A673 (cell line): ENCODE results near the gene OR52E2.

Source experiments
- EZH2 ChIP-seq: fragments of 200-600 bp; sonication (generic); IDR thresholded peaks from 2 replicates; pipeline ENCODE4 v1.6.1; 2017; ENCODE audit warnings: borderline replicate concordance, low read depth, mild to moderate bottlenecking, mixed read lengths, antibody characterized with exemption, low read length; ENCODE audit not compliant: poor library complexity, severe bottlenecking
- TF ChIP-seq, protein P1 (sequence below): fragments of 300-800, 200-600 bp; sonication (generic); conservative IDR thresholded peaks from 2 replicates; pipeline ENCODE4 v1.5.1; 2017; ENCODE audit warnings: low read depth, mild to moderate bottlenecking, antibody characterized with exemption, low read length, moderate library complexity, mixed read lengths

DNA sequence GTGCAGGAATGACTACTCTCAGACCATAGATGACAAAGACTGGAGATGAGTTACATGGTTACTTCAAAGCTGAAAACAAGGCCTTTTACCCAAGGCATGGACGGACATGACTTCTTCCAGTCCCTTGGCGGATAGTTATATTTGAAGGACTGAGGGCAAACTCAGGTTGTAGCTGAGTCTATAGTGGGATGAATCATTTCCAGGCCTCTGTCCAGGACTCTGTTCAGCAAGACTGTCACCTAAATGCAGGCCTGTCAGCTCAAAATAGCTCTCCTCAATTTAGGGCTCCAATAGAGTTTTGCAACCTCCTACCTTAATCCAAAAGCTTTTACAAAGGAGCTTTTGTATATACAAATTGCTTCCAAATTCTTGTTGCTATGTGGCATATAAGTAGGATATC, 37.4 kb downstream of the OR52E2 start:
- TF ChIP-seq, protein P1, sequence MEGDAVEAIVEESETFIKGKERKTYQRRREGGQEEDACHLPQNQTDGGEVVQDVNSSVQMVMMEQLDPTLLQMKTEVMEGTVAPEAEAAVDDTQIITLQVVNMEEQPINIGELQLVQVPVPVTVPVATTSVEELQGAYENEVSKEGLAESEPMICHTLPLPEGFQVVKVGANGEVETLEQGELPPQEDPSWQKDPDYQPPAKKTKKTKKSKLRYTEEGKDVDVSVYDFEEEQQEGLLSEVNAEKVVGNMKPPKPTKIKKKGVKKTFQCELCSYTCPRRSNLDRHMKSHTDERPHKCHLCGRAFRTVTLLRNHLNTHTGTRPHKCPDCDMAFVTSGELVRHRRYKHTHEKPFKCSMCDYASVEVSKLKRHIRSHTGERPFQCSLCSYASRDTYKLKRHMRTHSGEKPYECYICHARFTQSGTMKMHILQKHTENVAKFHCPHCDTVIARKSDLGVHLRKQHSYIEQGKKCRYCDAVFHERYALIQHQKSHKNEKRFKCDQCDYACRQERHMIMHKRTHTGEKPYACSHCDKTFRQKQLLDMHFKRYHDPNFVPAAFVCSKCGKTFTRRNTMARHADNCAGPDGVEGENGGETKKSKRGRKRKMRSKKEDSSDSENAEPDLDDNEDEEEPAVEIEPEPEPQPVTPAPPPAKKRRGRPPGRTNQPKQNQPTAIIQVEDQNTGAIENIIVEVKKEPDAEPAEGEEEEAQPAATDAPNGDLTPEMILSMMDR: no peak
- no peak for TF ChIP-seq EZH2
